ENCODE data around the gene RAB44.

RAB44 gene

DNA sequence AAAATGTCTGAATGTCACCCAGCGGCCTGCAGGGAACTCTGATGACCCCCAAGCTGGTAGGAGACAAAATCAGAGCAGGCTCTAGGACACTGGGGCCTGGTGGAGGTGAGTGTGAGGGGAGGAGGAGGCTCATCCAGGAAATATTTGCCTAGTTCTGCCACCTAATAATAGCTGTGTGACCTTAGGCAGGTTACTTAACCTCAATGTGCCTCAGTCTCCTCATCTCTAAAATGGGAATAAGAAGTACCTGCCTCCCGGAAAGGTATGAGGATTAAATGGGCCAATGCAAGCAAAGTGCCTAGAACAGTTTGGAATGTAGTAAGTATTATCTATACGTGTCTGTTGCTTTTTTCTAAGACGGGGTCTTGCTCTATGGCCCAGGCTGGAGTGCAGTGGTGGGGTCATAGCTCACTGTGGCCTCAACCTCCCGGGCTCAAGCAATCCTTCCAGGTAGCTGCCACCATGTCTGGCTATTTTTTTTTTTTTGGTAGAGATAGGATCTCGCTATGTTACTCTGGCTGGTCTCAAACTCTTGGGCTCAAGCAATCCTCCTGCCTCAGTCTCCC lies 60.4 kb downstream of the RAB44 start:
- Histone ChIP-seq H3K4me3 (ENCODE audit: low read length in 2 of 2) (no peak overlapping the region), H3K27me3 (ENCODE audit: control insufficient read depth in 2 of 2, insufficient read depth in 2 of 2, low read length in 2 of 2) (no peaks in the 10 kb centered on the region), H3K27ac (ENCODE audit: low read depth in 2 of 2, low read length in 2 of 2) (peak overlapping the region; percentile 59 to 93), H3K9me3 (ENCODE audit: control insufficient read depth in 2 of 2, low read length in 2 of 2) (no peaks in the 10 kb centered on the region), H3K9ac (ENCODE audit: low read depth in 1 of 2, low read length in 2 of 2) (no peak overlapping the region), H3K4me1 (ENCODE audit: control insufficient read depth in 2 of 2, insufficient read depth in 2 of 2, low read length in 2 of 2) (peaks cover 48 to 57% of the 10 kb centered on the region in 2 donors), H3K36me3 (ENCODE audit: control insufficient read depth in 2 of 2, insufficient read depth in 2 of 2, low read length in 2 of 2) (no peaks in the 10 kb centered on the region)

DNA sequence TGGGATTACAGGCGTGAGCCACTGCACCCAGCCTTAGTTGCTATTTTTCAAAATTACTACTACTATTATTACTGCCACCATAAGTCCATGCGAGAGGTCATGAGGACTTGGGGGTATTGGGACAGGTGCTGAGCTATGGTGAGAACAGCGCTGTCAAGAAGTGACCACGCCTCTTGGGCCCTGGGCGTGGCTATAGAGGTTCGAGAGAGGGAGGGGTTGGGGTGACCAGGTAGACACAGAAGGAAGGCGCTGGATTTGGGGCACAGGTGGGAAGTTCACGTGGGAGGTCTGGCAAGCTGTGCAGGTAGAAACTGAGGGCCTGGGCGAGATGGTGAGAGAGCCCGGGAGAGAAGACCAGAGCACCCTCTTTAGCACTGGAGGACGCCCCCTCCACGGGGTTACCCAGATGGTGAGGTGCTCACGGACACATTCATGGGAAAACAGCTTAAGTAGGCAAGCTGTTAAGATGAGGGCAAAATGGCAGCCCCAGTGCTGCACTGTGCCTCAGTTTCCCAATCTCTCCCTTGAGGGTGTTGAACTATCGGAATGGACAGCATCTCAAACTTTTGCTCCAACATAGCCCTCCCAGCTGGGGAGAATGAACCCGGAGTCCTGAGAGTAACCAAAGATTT lies 61.0 kb downstream of the RAB44 start:
- Histone ChIP-seq H3K36me3 (ENCODE audit: control insufficient read depth in 2 of 2, insufficient read depth in 2 of 2, low read length in 2 of 2) (no peaks in the 10 kb centered on the region), H3K9ac (ENCODE audit: low read depth in 1 of 2, low read length in 2 of 2) (no peak overlapping the region), H3K4me3 (ENCODE audit: low read length in 2 of 2) (peak overlapping the region; percentile 1 to 28), H3K9me3 (ENCODE audit: control insufficient read depth in 2 of 2, low read length in 2 of 2) (no peaks in the 10 kb centered on the region), H3K27ac (ENCODE audit: low read depth in 2 of 2, low read length in 2 of 2) (peak overlapping the region; percentile 26 to 36), H3K27me3 (ENCODE audit: control insufficient read depth in 2 of 2, insufficient read depth in 2 of 2, low read length in 2 of 2) (no peaks in the 10 kb centered on the region), H3K4me1 (ENCODE audit: control insufficient read depth in 2 of 2, insufficient read depth in 2 of 2, low read length in 2 of 2) (peaks cover 42 to 51% of the 10 kb centered on the region in 2 donors)

DNA sequence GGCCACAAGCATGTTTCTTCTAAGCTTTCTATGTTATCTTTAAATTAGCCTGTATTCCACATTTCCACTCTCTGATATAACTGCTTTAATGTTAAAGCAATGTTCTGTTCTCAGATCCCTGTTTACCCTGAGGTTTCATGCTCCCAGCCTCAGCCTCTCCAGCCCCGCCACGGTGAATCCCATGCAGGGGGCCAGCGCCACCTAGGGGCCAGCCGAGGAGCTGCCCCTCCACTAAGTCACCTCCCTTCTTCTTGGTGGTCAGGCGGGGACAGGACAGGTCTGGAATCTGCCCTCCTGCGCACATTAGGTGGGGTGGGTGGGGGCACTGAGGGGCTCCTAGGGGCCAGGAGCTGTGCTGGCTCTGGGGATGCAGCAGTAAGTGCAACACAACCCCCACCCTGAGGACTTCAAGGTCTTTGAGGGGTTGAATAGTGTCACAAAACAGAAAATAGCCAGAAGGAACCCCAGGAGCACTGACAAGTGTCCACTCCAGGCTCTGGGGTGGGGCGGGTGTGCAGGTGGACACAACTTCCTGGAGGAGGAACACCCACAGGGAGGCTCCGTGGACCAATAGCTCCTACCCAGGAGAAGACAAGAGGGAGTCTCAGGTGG lies 61.6 kb downstream of the RAB44 start:
- peaks cover 36 to 45% of the 10 kb centered on the region in 2 donors for H3K4me1 ChIP-seq (ENCODE audit: control insufficient read depth in 2 of 2, insufficient read depth in 2 of 2, low read length in 2 of 2)
- H3K27me3 ChIP-seq (ENCODE audit: control insufficient read depth in 2 of 2, insufficient read depth in 2 of 2, low read length in 2 of 2) = no peaks in the 10 kb centered on the region
- peak overlapping the region; percentile 26 to 36 for H3K27ac ChIP-seq (ENCODE audit: low read depth in 2 of 2, low read length in 2 of 2)
- H3K9ac ChIP-seq (ENCODE audit: low read depth in 1 of 2, low read length in 2 of 2) = no peak overlapping the region
- no peaks in the 10 kb centered on the region for H3K9me3 ChIP-seq (ENCODE audit: control insufficient read depth in 2 of 2, low read length in 2 of 2)
- peak overlapping the region; percentile 1 to 28 for H3K4me3 ChIP-seq (ENCODE audit: low read length in 2 of 2)
- H3K36me3 ChIP-seq (ENCODE audit: control insufficient read depth in 2 of 2, insufficient read depth in 2 of 2, low read length in 2 of 2) = no peaks in the 10 kb centered on the region

DNA sequence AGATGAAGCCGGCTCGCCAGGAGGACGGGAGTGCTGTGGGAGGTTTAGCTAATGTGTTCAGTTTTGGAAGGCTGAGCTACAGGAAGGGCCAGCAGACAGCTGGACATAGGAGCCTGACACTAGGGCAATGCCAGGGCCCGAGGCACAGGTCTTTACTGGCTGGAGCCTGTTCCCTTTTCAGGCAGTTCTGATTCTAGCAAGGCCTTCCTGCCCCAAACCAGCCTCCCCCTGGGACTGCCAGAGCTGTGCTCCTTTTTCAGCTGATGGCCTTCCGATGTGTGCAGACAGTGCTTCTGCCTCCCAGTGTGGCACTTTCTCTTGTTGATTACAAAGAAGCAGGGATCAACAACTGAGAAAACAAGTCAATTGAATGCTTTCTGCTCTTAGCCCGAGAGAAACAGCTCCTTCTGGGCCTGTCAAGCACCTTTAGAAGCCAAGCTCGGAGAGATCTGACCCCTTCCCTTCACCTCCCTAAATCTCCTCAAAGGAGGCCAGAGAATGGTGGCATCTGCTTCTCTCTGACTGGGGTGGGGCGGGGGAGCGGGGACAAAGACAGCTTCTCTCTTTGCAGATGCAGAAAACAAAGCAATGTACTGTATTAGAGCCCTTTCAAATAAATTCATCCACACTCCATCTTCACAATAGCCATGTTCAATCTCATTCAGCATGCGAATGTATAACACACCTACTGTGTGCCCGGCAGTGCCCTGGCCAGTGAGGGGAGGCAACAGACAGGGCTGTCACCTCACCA lies 63.2 kb downstream of the RAB44 start:
- Histone ChIP-seq H3K27me3 (ENCODE audit: control insufficient read depth in 2 of 2, insufficient read depth in 2 of 2, low read length in 2 of 2) (no peaks in the 10 kb centered on the region), H3K4me1 (ENCODE audit: control insufficient read depth in 2 of 2, insufficient read depth in 2 of 2, low read length in 2 of 2) (peaks cover 25 to 31% of the 10 kb centered on the region in 2 donors), H3K4me3 (ENCODE audit: low read length in 2 of 2) (no peak overlapping the region), H3K9ac (ENCODE audit: low read depth in 1 of 2, low read length in 2 of 2) (no peak overlapping the region), H3K36me3 (ENCODE audit: control insufficient read depth in 2 of 2, insufficient read depth in 2 of 2, low read length in 2 of 2) (no peaks in the 10 kb centered on the region), H3K9me3 (ENCODE audit: control insufficient read depth in 2 of 2, low read length in 2 of 2) (no peaks in the 10 kb centered on the region), H3K27ac (ENCODE audit: low read depth in 2 of 2, low read length in 2 of 2) (no peak overlapping the region)

DNA sequence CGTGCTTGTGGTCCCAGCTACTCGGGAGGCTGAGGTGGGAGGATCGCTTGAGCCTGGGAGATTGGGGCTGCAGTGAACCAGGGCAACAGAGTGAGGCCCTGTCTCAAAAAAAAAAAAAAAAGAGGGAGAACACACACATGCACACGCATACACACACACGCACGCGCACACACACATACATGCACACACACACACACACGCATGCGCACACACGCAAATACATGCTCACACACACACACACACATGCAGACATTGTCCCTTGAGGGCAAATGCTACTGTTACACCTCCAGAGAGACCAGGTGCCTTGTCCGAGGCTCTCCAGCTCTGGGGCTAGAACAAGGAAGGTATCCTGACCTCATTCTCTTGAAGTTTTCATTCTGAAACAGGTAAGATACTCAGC lies 64.5 kb downstream of the RAB44 start:
- Histone ChIP-seq H3K27me3 (ENCODE audit: control insufficient read depth in 2 of 2, insufficient read depth in 2 of 2, low read length in 2 of 2) (no peaks in the 10 kb centered on the region), H3K4me1 (ENCODE audit: control insufficient read depth in 2 of 2, insufficient read depth in 2 of 2, low read length in 2 of 2) (peaks cover 12 to 19% of the 10 kb centered on the region in 2 donors), H3K9me3 (ENCODE audit: control insufficient read depth in 2 of 2, low read length in 2 of 2) (no peaks in the 10 kb centered on the region), H3K27ac (ENCODE audit: low read depth in 2 of 2, low read length in 2 of 2) (no peak overlapping the region), H3K9ac (ENCODE audit: low read depth in 1 of 2, low read length in 2 of 2) (no peak overlapping the region), H3K36me3 (ENCODE audit: control insufficient read depth in 2 of 2, insufficient read depth in 2 of 2, low read length in 2 of 2) (no peaks in the 10 kb centered on the region), H3K4me3 (ENCODE audit: low read length in 2 of 2) (no peak overlapping the region)

DNA sequence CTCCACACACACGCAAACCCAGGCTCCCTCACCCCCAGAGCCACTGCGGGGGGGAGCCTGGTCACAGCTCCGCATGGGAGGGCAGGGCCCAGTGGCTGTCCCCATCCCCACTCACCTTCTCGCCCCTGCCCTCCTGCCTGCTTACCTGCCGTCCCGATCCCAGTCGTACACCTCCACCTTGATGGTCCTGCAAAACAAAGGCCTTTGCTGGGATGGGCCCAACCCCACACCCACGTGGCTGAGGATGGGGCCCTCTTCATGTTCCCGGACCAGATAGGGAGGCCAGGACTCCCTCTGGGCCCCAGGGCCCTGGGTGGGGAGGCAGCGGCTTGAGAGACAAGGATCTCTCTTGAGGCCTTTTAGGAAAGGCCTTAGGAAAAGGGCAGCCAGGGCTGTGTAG lies 67.6 kb downstream of the RAB44 start:
- no peak overlapping the region for H3K9ac ChIP-seq (ENCODE audit: low read depth in 1 of 2, low read length in 2 of 2)
- no peaks in the 10 kb centered on the region for H3K27me3 ChIP-seq (ENCODE audit: control insufficient read depth in 2 of 2, insufficient read depth in 2 of 2, low read length in 2 of 2)
- H3K27ac ChIP-seq (ENCODE audit: low read depth in 2 of 2, low read length in 2 of 2) = no peak overlapping the region
- no peaks in the 10 kb centered on the region for H3K9me3 ChIP-seq (ENCODE audit: control insufficient read depth in 2 of 2, low read length in 2 of 2)
- H3K36me3 ChIP-seq (ENCODE audit: control insufficient read depth in 2 of 2, insufficient read depth in 2 of 2, low read length in 2 of 2) = no peaks in the 10 kb centered on the region
- H3K4me1 ChIP-seq (ENCODE audit: control insufficient read depth in 2 of 2, insufficient read depth in 2 of 2, low read length in 2 of 2) = peaks cover 3 to 8% of the 10 kb centered on the region in 2 donors
- no peak overlapping the region for H3K4me3 ChIP-seq (ENCODE audit: low read length in 2 of 2)

DNA sequence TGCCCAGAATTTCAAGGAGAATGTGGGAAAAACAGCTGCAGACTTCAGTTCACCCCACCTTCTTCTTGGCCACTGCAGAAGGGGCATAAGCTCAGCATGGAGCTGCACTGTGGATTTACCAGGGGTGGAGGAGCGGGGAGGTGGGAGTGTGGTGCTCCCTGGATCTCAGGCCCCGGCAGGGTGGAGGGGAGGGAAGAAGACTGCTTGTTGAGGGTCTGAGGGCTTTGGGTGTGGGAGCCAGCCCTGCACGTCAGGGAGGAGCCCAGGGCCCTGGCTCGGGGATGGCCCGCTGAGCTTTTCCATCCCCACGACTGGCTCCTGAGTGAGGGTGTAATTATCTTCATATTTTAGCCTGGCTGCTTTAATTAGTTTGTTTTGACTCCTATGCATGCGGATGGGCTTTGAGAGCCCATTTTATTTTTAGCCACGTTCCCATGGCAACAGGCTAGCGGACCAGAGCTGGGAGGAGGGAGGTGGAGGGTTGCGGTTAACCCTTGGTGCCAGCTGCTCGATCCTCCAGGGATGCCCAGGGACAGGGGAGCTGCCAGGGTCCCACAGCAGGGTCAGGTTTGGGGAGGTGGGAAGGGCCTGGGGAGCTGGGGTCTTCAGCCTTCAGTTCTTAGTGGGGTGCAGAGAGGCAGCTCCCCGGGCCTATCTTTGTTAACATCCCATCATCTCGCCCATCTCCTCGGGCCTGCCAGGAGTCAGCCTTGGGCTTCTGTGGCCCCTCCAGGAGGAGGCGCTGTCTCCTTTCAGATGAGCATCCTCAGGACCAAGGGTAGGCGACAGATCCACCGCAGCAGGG lies 68.2 kb downstream of the RAB44 start:
- H3K27me3 ChIP-seq (ENCODE audit: control insufficient read depth in 2 of 2, insufficient read depth in 2 of 2, low read length in 2 of 2) = no peaks in the 10 kb centered on the region
- no peaks in the 10 kb centered on the region for H3K9me3 ChIP-seq (ENCODE audit: control insufficient read depth in 2 of 2, low read length in 2 of 2)
- H3K36me3 ChIP-seq (ENCODE audit: control insufficient read depth in 2 of 2, insufficient read depth in 2 of 2, low read length in 2 of 2) = no peaks in the 10 kb centered on the region
- H3K27ac ChIP-seq (ENCODE audit: low read depth in 2 of 2, low read length in 2 of 2) = no peak overlapping the region
- peaks cover 3 to 8% of the 10 kb centered on the region in 2 donors for H3K4me1 ChIP-seq (ENCODE audit: control insufficient read depth in 2 of 2, insufficient read depth in 2 of 2, low read length in 2 of 2)
- no peak overlapping the region for H3K9ac ChIP-seq (ENCODE audit: low read depth in 1 of 2, low read length in 2 of 2)
- no peak overlapping the region for H3K4me3 ChIP-seq (ENCODE audit: low read length in 2 of 2)

DNA sequence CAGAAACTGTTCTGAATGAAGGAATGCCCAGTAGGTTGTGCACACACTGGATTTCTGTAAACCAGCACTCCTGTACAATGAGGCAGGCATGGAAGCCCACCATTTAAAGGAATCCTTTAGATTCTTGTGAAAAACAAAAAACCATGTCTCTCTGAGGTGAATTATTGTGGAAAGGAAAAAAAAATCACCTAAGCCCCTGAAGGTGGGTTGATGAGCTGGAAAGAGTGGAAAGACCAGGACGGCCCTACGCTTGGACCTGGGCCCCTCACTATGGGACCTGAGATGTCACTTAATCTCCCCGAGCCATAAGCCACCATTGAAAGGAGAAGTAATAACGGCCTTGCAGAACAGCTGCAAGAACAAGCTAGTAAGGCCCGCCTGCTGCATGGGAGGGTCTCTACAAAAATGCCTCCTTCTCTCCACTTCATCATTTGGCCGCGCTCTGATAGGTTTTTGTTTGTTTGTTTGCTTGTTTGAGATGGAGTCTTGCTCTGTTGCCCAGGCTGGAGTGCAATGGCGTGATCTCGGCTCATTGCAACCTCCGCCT lies 68.8 kb downstream of the RAB44 start:
- H3K27me3 ChIP-seq (ENCODE audit: control insufficient read depth in 2 of 2, insufficient read depth in 2 of 2, low read length in 2 of 2) = no peaks in the 10 kb centered on the region
- H3K9ac ChIP-seq (ENCODE audit: low read depth in 1 of 2, low read length in 2 of 2) = no peak overlapping the region
- no peak overlapping the region for H3K27ac ChIP-seq (ENCODE audit: low read depth in 2 of 2, low read length in 2 of 2)
- H3K9me3 ChIP-seq (ENCODE audit: control insufficient read depth in 2 of 2, low read length in 2 of 2) = no peaks in the 10 kb centered on the region
- no peak overlapping the region for H3K4me3 ChIP-seq (ENCODE audit: low read length in 2 of 2)
- peaks cover 3 to 8% of the 10 kb centered on the region in 2 donors for H3K4me1 ChIP-seq (ENCODE audit: control insufficient read depth in 2 of 2, insufficient read depth in 2 of 2, low read length in 2 of 2)
- H3K36me3 ChIP-seq (ENCODE audit: control insufficient read depth in 2 of 2, insufficient read depth in 2 of 2, low read length in 2 of 2) = no peaks in the 10 kb centered on the region

DNA sequence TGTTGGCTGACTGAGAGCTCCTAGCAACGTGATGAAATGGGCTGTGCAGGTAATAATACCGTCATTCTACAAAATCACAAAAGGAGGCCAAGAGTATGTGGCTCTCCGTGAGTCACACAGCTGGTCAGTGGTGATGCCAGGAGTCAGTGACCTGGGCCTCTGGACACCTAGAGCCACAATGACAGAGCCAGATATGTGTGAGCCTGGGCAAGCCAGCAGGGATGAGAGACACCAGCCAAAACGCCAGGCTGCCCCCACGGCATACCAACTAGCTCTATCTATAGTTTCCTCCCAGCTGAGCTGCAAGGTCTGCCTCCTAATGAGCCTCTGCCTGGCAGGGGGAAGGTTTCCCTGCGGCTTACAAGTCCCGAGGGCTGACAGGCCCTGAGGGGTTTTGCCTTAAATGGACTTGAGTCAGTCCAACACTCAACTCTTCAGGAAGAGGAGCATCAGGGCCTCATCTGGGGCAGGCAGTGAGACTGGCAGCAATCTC lies 71.6 kb downstream of the RAB44 start:
- Histone ChIP-seq H3K9ac (ENCODE audit: low read depth in 1 of 2, low read length in 2 of 2) (no peak overlapping the region), H3K27me3 (ENCODE audit: control insufficient read depth in 2 of 2, insufficient read depth in 2 of 2, low read length in 2 of 2) (no peaks in the 10 kb centered on the region), H3K9me3 (ENCODE audit: control insufficient read depth in 2 of 2, low read length in 2 of 2) (no peaks in the 10 kb centered on the region), H3K4me3 (ENCODE audit: low read length in 2 of 2) (no peak overlapping the region), H3K27ac (ENCODE audit: low read depth in 2 of 2, low read length in 2 of 2) (peak overlapping the region in 1 of 2 donors; percentile 48), H3K4me1 (ENCODE audit: control insufficient read depth in 2 of 2, insufficient read depth in 2 of 2, low read length in 2 of 2) (peaks cover 3 to 8% of the 10 kb centered on the region in 2 donors), H3K36me3 (ENCODE audit: control insufficient read depth in 2 of 2, insufficient read depth in 2 of 2, low read length in 2 of 2) (no peaks in the 10 kb centered on the region)

Data from mucosa of rectum (tissue), 2 donors.